PC-3 (cell line): ENCODE measurements around the gene UBN2.

Experiments
- EZH2 ChIP-seq: fragments of 300-600 bp; sonication (generic); IDR thresholded peaks from one replicate; pipeline ENCODE4 v1.6.1; 2017; ENCODE audit warnings: antibody characterized with exemption, mild to moderate bottlenecking, low read length; ENCODE audit not compliant: unreplicated experiment
- EZH2phosphoT487 ChIP-seq: fragments of 300-600 bp; sonication (generic); IDR thresholded peaks from 2 replicates; pipeline ENCODE4 v1.6.1; 2018; ENCODE audit warnings: mild to moderate bottlenecking, antibody characterized with exemption, low read length, borderline replicate concordance
- TF ChIP-seq, protein P1 (sequence below): fragments of 300-600 bp; sonication (generic); conservative IDR thresholded peaks from 2 replicates; pipeline ENCODE4 v1.5.1; 2017; ENCODE audit warnings: antibody characterized with exemption, low read depth, mild to moderate bottlenecking, low read length

DNA sequence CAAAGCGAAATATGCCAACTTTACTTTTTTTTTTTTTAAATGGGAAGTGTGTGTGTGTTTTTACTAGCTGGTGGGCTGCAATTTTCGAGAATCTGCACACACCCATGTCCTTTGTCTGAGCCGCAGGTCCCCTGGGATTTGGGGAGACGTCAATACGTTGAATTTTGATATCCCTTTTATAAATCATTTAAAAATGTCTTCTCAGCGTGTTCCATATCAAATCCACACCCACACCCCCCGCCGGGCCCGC, 109.7 kb downstream of the UBN2 start:
- TF ChIP-seq, protein P1, sequence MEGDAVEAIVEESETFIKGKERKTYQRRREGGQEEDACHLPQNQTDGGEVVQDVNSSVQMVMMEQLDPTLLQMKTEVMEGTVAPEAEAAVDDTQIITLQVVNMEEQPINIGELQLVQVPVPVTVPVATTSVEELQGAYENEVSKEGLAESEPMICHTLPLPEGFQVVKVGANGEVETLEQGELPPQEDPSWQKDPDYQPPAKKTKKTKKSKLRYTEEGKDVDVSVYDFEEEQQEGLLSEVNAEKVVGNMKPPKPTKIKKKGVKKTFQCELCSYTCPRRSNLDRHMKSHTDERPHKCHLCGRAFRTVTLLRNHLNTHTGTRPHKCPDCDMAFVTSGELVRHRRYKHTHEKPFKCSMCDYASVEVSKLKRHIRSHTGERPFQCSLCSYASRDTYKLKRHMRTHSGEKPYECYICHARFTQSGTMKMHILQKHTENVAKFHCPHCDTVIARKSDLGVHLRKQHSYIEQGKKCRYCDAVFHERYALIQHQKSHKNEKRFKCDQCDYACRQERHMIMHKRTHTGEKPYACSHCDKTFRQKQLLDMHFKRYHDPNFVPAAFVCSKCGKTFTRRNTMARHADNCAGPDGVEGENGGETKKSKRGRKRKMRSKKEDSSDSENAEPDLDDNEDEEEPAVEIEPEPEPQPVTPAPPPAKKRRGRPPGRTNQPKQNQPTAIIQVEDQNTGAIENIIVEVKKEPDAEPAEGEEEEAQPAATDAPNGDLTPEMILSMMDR = no peak
- TF ChIP-seq EZH2phosphoT487 (no peak), EZH2 (no peak)
